Activated effector memory CD4-positive, alpha-beta T cell treated with Interleukin-2 at 50 U/mL for 16 hours (primary cell): ENCODE measurements around the gene KRT74.

Experiments
- DNase-seq: peaks from one replicate; pipeline ENCODE4 v3.0.0-alpha.2; 2020

Gene KRT74

GRCh38 chr12:52533686-52534470 is 39.8 kb downstream of the KRT74 start:
- DNase-seq: no peak

GRCh38 chr12:52532636-52533035 is 41.0 kb downstream of the KRT74 start:
- no peak for DNase-seq

- no peak for DNase-seq
Observed at GRCh38 chr12:52531566-52532300, 41.9 kb downstream of the KRT74 start.

GRCh38 chr12:52530905-52531304 is 42.7 kb downstream of the KRT74 start:
- no peak for DNase-seq

- DNase-seq: no peak
Observed at GRCh38 chr12:52530366-52530765, 43.3 kb downstream of the KRT74 start.

- no peak for DNase-seq
Observed at GRCh38 chr12:52529846-52530245, 43.8 kb downstream of the KRT74 start.

- DNase-seq: no peak
Observed at GRCh38 chr12:52529417-52529816, 44.2 kb downstream of the KRT74 start.

GRCh38 chr12:52528641-52529143 is 45.0 kb downstream of the KRT74 start:
- DNase-seq: no peak

- no peak for DNase-seq
Observed at GRCh38 chr12:52527121-52527800, 46.4 kb downstream of the KRT74 start.

- no peak for DNase-seq
Observed at GRCh38 chr12:52526511-52526951, 47.1 kb downstream of the KRT74 start.

GRCh38 chr12:52525661-52526499 is 47.8 kb downstream of the KRT74 start:
- DNase-seq: no peak

- no peak for DNase-seq
Observed at GRCh38 chr12:52524898-52525591, 48.6 kb downstream of the KRT74 start.

- no peak for DNase-seq
Observed at GRCh38 chr12:52524241-52524897, 49.3 kb downstream of the KRT74 start.

GRCh38 chr12:52523824-52524223 is 49.8 kb downstream of the KRT74 start:
- no peak for DNase-seq

GRCh38 chr12:52522346-52523011 is 51.2 kb downstream of the KRT74 start:
- DNase-seq: no peak

GRCh38 chr12:52521568-52522266 is 51.9 kb downstream of the KRT74 start:
- DNase-seq: no peak

GRCh38 chr12:52521175-52521567 is 52.5 kb downstream of the KRT74 start:
- DNase-seq: no peak

- DNase-seq: no peak
Observed at GRCh38 chr12:52519826-52520662, 53.6 kb downstream of the KRT74 start, which contains the start of gene KRT5. Gene KRT5, minus strand, starts transcription at chr12:52520394. Its CDS starts 98 bp downstream, at chr12:52520296.

GRCh38 chr12:52519387-52519703 is 54.3 kb downstream of the KRT74 start:
- no peak for DNase-seq
